Subcutaneous adipose tissue (tissue), 4 donors: ENCODE measurements around the gene JMJD8. TPM values are rescaled to one million over a fixed set of nuclear protein-coding genes. Genes with fewer than 3 reads are reported as not detected.

ENCODE experiments used
- total RNA-seq, 4 donors: library from RNA; depleted of rRNA; stranded (reverse); fragments of >200 nt; gene quantifications; one replicate each; pipeline ENCODE4 v1.1.0, GENCODE V29; 2016
- TF ChIP-seq, protein P1 (sequence below): fragments of 450-650 bp; IDR thresholded peaks from one replicate; pipeline ENCODE4 v1.5.1; 2016; ENCODE audit warnings: low read depth, mild to moderate bottlenecking, control low read depth, antibody characterized with exemption, moderate library complexity

Gene JMJD8
- total RNA-seq, 4 donors from 2014 or later = 27.4 to 67.8 (median 49.3) TPM

DNA sequence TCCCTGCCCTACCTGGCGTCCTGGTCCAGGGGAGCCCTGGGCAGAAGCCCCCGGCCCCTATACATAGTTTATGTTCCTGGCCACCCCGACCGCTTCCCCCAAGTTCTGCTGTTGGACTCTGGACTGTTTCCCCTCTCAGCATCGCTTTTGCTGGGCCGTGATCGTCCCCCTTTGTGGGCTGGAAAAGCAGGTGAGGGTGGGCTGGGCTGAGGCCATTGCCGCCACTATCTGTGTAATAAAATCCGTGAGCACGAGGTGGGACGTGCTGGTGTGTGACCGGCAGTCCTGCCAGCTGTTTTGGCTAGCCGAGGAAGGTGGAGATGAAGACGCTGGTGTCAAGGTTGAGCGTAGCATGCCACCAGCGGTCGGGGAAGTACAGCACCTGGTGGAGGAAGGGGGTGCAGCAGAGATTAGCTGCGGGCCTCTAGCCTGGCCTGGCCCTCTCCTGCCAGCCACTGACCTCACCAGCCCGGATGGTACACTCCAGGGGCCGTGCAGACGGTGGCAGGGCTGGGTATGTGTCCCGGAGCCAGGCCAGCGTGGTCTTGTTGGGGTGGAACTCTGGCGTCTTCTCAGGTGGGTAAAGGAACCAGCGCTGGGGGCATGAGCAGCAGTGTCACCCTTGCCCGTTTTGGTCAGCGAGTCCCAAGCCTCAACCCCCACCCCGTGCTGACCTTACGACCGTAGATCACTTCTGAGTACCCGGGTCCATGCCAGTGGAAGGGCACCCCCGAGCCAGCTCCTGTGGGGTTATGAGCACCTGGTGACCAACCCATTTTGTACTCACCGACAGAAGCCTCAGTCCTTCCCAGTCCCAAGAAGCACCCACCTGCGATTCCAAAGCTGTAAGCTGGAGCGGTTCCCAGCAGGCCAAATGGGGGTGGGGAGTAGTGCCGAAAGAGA is 1.4 kb downstream of the JMJD8 start:
- TF ChIP-seq, protein P1, sequence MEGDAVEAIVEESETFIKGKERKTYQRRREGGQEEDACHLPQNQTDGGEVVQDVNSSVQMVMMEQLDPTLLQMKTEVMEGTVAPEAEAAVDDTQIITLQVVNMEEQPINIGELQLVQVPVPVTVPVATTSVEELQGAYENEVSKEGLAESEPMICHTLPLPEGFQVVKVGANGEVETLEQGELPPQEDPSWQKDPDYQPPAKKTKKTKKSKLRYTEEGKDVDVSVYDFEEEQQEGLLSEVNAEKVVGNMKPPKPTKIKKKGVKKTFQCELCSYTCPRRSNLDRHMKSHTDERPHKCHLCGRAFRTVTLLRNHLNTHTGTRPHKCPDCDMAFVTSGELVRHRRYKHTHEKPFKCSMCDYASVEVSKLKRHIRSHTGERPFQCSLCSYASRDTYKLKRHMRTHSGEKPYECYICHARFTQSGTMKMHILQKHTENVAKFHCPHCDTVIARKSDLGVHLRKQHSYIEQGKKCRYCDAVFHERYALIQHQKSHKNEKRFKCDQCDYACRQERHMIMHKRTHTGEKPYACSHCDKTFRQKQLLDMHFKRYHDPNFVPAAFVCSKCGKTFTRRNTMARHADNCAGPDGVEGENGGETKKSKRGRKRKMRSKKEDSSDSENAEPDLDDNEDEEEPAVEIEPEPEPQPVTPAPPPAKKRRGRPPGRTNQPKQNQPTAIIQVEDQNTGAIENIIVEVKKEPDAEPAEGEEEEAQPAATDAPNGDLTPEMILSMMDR = no peak

DNA sequence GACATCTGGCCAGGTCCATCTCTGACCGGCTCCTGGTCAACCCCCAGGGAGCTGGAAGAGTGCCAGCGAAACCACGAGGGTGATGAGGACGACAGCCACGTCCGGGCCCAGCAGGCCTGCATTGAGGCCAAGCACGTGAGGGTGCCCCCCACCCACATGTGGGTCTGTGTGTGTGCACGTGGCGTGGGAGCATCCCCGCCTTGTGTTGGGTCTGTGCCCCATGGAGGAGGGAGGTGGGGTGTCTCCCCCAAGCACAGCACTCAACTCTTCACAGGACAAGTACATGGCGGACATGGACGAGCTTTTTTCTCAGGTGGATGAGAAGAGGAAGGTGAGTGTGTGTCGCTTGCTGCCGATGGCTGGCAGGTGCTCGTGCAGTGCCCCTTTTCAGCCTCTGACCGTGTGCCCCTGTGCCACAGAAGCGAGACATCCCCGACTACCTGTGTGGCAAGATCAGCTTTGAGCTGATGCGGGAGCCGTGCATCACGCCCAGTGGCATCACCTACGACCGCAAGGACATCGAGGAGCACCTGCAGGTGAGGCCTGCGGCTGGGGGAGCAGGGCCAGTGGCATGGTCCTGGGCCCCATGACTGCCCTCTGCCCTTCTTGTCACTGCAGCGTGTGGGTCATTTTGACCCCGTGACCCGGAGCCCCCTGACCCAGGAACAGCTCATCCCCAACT is 2.2 kb downstream of the JMJD8 start:
- TF ChIP-seq, protein P1 = no peak

DNA sequence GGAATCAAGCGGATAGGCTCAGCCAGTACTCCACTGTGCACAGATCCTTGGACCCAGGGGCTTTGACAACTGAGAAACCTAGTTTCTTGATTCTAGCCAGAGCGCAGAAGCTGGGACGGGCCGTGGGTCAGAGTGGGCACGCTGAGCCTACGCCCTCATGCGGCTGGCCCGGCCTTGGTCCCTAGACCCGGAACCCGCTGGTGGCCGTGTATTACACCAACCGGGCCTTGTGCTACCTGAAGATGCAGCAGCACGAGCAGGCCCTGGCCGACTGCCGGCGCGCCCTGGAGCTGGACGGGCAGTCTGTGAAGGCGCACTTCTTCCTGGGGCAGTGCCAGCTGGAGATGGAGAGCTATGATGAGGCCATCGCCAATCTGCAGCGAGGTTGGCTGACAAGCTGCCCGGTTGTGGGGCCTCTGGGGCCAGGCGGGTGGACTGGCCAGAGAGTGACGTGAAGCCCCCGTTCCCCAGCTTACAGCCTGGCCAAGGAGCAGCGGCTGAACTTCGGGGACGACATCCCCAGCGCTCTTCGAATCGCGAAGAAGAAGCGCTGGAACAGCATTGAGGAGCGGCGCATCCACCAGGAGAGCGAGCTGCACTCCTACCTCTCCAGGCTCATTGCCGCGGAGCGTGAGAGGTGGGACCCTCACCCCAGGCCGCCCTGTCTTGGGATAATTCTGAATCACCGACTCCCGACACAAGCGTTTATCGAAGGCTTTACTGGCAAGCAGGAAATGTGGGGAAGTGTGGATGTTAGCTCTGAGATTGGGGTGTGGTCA is 3.0 kb downstream of the JMJD8 start:
- TF ChIP-seq, protein P1 = no peak

DNA sequence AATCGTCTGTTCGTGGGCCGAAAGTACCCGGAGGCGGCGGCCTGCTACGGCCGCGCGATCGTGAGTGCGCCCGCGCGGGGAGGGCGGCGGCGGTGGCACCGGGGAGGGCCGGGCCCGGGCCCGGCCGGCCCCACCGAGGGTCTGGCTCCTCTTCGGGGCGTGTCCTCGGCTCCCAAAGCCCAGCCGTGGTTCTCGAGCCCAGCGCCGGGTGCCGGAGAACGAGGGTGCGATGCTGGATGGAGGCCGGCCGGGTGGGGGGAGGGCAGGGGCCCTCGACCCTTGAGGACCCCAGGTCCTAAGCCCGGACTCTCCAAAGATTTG is 3.5 kb downstream of the JMJD8 start:
- TF ChIP-seq, protein P1 = no peak

DNA sequence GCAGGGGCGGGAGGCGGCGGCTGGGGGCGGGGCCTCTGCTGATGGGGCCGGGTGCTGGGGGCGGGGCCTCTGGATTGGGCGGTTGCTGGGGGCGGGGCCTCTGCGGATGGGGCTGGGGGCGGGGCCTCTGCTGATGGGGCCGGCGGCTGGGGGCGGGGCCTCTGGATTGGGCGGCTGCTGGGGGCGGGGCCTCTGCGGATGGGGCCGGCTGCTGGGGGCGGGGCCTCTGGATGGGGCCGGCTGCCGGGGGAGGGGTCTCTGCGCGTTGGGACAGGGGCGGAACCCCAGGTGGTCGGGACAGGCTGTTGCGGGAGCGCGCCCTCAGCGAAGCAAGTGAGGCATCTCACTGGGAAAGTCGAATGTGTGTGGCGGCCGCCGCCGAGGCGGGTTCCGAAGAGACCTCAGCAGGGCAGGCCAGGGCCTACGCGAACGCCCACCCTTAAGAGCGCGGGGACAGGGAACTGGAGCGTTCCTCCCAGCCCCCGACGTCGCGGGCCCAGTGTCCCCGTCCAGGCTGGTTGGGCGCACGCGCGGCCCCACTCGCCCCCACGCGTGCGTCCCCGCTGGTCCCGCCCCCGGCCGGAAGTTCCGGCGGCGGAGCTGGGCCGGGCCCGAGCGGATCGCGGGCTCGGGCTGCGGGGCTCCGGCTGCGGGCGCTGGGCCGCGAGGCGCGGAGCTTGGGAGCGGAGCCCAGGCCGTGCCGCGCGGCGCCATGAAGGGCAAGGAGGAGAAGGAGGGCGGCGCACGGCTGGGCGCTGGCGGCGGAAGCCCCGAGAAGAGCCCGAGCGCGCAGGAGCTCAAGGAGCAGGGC is 4.1 kb downstream of the JMJD8 start, which contains the start of gene STUB1:
STUB1 (plus strand) TSS at position 597 of the 811 bp plus-strand sequence; CDS start at position 713, 116 bp downstream.
- TF ChIP-seq, protein P1 = no peak

DNA sequence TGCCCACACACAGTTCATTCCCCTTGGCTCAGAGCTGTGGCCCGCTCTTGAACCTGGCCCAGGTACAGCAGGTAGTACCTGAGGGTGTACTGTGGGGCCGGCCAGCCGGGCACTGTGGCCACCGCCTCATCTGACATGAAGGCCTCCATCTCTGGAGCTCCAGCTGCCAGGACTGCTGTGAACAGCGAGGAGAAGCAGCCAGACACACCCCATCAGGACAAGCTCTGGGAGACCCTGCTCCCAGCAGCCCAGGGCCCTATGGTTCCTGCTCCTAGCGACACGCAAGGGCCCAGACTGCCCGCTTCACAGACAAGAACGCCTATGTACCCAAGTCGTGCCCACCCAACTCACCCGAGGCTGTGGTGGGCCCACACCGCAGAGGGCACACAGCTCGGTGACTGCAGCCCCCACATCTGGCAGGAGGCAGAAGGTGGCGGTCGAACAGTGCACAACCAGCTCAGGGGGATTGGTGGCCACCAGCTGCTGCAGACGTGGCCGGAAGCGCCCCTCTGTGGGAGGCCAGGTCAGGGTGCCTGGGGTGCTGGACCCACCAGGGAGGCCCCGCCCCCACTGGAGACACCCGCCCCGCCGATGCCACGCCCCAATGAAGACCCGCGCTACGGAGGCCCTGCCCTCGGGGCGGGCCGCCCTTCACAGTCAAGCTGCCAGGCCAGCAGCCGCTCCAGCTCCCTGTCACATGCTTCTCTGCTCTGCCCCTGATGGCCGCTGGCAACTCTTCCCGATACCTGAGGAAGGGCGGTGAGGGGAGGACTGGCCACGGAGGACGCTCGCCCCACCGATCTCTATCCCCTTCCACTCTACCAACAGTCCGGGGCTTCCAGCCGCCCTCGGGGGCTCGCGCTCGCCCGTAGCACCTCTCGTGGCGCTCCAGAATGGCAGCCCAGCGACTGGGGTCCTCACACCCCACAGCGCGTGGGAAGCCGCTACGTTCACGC is 5.0 kb downstream of the JMJD8 start:
- TF ChIP-seq, protein P1 = no peak
